Neural cell (in vitro differentiated cells): ENCODE data around the gene GRIK3. TPM values are rescaled to one million over a fixed set of nuclear protein-coding genes. Genes with fewer than 3 reads are reported as not detected.

Source experiments
- H2AFZ ChIP-seq: fragments of 200-600, 300-800 bp; sonication (generic), shearing (Covaris generic); 2 replicates; pipeline ENCODE4 v1.6.0; 2014; ENCODE audit warnings: low read depth, mild to moderate bottlenecking, antibody characterized with exemption, low read length, moderate library complexity
- H3F3A ChIP-seq: fragments of 200-600 bp; shearing (Covaris generic); 2 replicates; pipeline ENCODE4 v1.6.1; 2016; ENCODE audit warnings: mild to moderate bottlenecking, moderate library complexity, mixed read lengths, antibody characterized with exemption, low read length; ENCODE audit not compliant: insufficient read depth, poor library complexity, severe bottlenecking
- H3K27ac ChIP-seq: fragments of 200-600, 300-800 bp; sonication (generic), shearing (Covaris generic); 2 replicates; pipeline ENCODE4 v1.5.1; 2014; ENCODE audit warnings: mild to moderate bottlenecking, low read length, moderate library complexity
- H3K27me3 ChIP-seq: fragments of 300-800, 200-600 bp; sonication (generic), shearing (Covaris generic); 2 replicates; pipeline ENCODE4 v1.6.0; 2014; ENCODE audit warnings: mild to moderate bottlenecking, low read depth, low read length, moderate library complexity; ENCODE audit not compliant: insufficient read depth
- H3K36me3 ChIP-seq: fragments of 300-800, 200-600 bp; sonication (generic), shearing (Covaris generic); 2 replicates; pipeline ENCODE4 v1.5.1; 2014; ENCODE audit warnings: mild to moderate bottlenecking, antibody characterized with exemption, low read length, moderate library complexity; ENCODE audit not compliant: insufficient read depth
- H3K4me2 ChIP-seq: fragments of 300-800, 200-600 bp; sonication (generic), shearing (Covaris generic); 2 replicates; pipeline ENCODE4 v1.6.0; 2014; ENCODE audit warnings: mild to moderate bottlenecking, low read length
- H3K4me3 ChIP-seq: fragments of 300-800, 200-600 bp; sonication (generic), shearing (Covaris generic); 2 replicates; pipeline ENCODE4 v1.5.1; 2014; ENCODE audit warnings: mild to moderate bottlenecking, low read length, moderate library complexity
- H3K79me2 ChIP-seq: fragments of 200-600 bp; shearing (Covaris generic); replicated peaks from 2 replicates; pipeline ENCODE4 v1.6.0; 2014; ENCODE audit warnings: mild to moderate bottlenecking, low read length, moderate library complexity; ENCODE audit not compliant: insufficient read depth
- H3K9ac ChIP-seq: fragments of 300-800, 200-600 bp; sonication (generic), shearing (Covaris generic); 2 replicates; pipeline ENCODE4 v1.6.1; 2016; ENCODE audit warnings: mild to moderate bottlenecking, low read length, mixed read lengths
- H3K9me2 ChIP-seq: fragments of 200-600 bp; shearing (Covaris generic); 2 replicates; pipeline ENCODE4 v1.6.1; 2016; ENCODE audit warnings: mild to moderate bottlenecking, low read length, mixed read lengths; ENCODE audit not compliant: insufficient read depth
- H3K9me3 ChIP-seq: fragments of 200-600, 300-800 bp; sonication (generic), shearing (Covaris generic); 2 replicates; pipeline ENCODE4 v1.6.1; 2016; ENCODE audit warnings: mild to moderate bottlenecking, mixed run types, low read length, moderate library complexity, mixed read lengths
- H4K20me1 ChIP-seq: fragments of 200-600 bp; shearing (Covaris generic); 2 replicates; pipeline ENCODE4 v1.6.1; 2016; ENCODE audit warnings: mild to moderate bottlenecking, mixed run types; ENCODE audit not compliant: insufficient read depth
- EP300 ChIP-seq: fragments of 450-650 bp; conservative IDR thresholded peaks from 2 replicates; pipeline ENCODE4 v1.6.1; 2014; ENCODE audit warnings: antibody characterized with exemption, mild to moderate bottlenecking, moderate library complexity; ENCODE audit not compliant: poor library complexity, severe bottlenecking
- EZH2 ChIP-seq: fragments of 200-600, 300-800 bp; shearing (Covaris generic), sonication (generic); IDR thresholded peaks from 2 replicates; pipeline ENCODE4 v1.6.1; 2014; ENCODE audit warnings: antibody characterized with exemption, low read length, borderline replicate concordance, mild to moderate bottlenecking; ENCODE audit not compliant: insufficient read depth, poor library complexity, severe bottlenecking
- MXI1 ChIP-seq: fragments of 450-650 bp; conservative IDR thresholded peaks from 2 replicates; pipeline ENCODE4 v1.6.1; 2014; ENCODE audit warnings: antibody characterized with exemption, mild to moderate bottlenecking; ENCODE audit not compliant: poor library complexity, severe bottlenecking
- POLR2AphosphoS5 ChIP-seq: IDR thresholded peaks from 2 replicates; pipeline ENCODE4 v1.6.1; 2012
- RAD21 ChIP-seq: fragments of 450-650 bp; conservative IDR thresholded peaks from 2 replicates; pipeline ENCODE4 v1.6.1; 2014; ENCODE audit warnings: antibody characterized with exemption, mild to moderate bottlenecking, moderate library complexity
- SMC3 ChIP-seq: fragments of 450-650 bp; conservative IDR thresholded peaks from 2 replicates; pipeline ENCODE4 v1.6.1; 2014; ENCODE audit warnings: antibody characterized with exemption, mild to moderate bottlenecking, moderate library complexity; ENCODE audit not compliant: poor library complexity
- TAF1 ChIP-seq: IDR thresholded peaks from 2 replicates; pipeline ENCODE4 v1.6.1; 2012; ENCODE audit warnings: low read depth
- polyA plus RNA-seq: library from polyadenylated mRNA; depleted of rRNA; stranded (reverse); fragments of >200 nt; gene quantifications from 2 replicates; pipeline ENCODE4 v1.2.3, GENCODE V29; 2014
- TF ChIP-seq, protein P1 (sequence below): IDR thresholded peaks from 2 replicates; pipeline ENCODE4 v1.6.1; 2012; ENCODE audit warnings: borderline replicate concordance
- TF ChIP-seq, protein P2 (sequence below): fragments of 450-650 bp; IDR thresholded peaks from 2 replicates; pipeline ENCODE4 v1.5.1; 2014; ENCODE audit warnings: antibody characterized with exemption, mild to moderate bottlenecking, moderate library complexity; ENCODE audit not compliant: poor library complexity, severe bottlenecking

The GRIK3 gene
- polyA plus RNA-seq, 1 donor from 2014 or later: 5.0 TPM

DNA sequence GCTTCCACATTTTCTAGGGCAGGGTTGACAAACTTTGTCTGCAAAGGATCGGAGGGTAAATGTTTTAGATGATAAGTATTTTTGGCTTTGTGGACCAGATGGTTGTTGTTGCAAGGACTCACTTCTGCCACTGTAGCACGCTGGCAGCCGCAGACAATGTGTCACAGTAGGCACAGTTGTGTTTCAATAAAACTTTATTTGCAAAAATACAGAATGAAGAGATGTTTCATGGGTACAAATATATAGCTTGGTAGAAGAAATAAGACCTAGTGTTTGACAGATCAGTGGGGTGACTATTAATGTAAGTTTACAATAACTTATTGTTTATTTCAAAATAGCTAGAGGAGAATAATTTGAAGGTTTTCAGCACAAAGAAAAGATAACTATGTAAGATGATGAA is 127.8 kb downstream of the GRIK3 start:
- H3K4me2 ChIP-seq: no peak overlapping the region
- TF ChIP-seq EP300: no peak
- TF ChIP-seq, protein P1, sequence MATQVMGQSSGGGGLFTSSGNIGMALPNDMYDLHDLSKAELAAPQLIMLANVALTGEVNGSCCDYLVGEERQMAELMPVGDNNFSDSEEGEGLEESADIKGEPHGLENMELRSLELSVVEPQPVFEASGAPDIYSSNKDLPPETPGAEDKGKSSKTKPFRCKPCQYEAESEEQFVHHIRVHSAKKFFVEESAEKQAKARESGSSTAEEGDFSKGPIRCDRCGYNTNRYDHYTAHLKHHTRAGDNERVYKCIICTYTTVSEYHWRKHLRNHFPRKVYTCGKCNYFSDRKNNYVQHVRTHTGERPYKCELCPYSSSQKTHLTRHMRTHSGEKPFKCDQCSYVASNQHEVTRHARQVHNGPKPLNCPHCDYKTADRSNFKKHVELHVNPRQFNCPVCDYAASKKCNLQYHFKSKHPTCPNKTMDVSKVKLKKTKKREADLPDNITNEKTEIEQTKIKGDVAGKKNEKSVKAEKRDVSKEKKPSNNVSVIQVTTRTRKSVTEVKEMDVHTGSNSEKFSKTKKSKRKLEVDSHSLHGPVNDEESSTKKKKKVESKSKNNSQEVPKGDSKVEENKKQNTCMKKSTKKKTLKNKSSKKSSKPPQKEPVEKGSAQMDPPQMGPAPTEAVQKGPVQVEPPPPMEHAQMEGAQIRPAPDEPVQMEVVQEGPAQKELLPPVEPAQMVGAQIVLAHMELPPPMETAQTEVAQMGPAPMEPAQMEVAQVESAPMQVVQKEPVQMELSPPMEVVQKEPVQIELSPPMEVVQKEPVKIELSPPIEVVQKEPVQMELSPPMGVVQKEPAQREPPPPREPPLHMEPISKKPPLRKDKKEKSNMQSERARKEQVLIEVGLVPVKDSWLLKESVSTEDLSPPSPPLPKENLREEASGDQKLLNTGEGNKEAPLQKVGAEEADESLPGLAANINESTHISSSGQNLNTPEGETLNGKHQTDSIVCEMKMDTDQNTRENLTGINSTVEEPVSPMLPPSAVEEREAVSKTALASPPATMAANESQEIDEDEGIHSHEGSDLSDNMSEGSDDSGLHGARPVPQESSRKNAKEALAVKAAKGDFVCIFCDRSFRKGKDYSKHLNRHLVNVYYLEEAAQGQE: no peak
- TF ChIP-seq SMC3: no peak
- TF ChIP-seq, protein P2, sequence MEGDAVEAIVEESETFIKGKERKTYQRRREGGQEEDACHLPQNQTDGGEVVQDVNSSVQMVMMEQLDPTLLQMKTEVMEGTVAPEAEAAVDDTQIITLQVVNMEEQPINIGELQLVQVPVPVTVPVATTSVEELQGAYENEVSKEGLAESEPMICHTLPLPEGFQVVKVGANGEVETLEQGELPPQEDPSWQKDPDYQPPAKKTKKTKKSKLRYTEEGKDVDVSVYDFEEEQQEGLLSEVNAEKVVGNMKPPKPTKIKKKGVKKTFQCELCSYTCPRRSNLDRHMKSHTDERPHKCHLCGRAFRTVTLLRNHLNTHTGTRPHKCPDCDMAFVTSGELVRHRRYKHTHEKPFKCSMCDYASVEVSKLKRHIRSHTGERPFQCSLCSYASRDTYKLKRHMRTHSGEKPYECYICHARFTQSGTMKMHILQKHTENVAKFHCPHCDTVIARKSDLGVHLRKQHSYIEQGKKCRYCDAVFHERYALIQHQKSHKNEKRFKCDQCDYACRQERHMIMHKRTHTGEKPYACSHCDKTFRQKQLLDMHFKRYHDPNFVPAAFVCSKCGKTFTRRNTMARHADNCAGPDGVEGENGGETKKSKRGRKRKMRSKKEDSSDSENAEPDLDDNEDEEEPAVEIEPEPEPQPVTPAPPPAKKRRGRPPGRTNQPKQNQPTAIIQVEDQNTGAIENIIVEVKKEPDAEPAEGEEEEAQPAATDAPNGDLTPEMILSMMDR: no peak
- no peak for TF ChIP-seq RAD21
- TF ChIP-seq EZH2: no peak
- TF ChIP-seq POLR2AphosphoS5: no peak
- no peak for TF ChIP-seq TAF1
- TF ChIP-seq MXI1: no peak
- H3K79me2 ChIP-seq: no peaks in the 10 kb centered on the region

DNA sequence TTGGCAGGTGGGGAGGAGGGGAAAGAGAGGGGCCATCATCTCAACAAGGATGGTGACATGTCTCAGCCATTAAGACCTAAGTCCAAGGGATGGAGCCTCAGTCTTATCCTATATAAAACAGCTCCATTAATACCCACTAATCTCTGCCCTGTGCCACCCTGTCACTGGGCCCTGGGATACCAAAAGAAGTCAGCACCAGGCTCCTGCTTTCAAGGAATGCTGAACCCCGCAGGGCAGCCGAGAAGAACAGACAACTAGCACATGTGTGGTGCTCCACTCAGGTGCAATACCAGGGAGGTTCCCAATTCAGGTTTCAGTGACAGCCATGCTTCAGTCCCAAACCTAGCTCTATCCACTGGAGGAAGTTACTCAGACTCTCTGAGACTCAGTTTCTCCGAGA is 128.4 kb downstream of the GRIK3 start:
- Histone ChIP-seq H3K27me3 (no peaks in the 10 kb centered on the region), H3F3A (no peaks in the 10 kb centered on the region), H3K9ac (no peak overlapping the region), H3K79me2 (no peaks in the 10 kb centered on the region), H4K20me1 (no peaks in the 10 kb centered on the region), H3K4me2 (no peak overlapping the region), H2AFZ (no peak overlapping the region), H3K27ac (no peak overlapping the region), H3K9me3 (no peaks in the 10 kb centered on the region), H3K36me3 (no peaks in the 10 kb centered on the region), H3K9me2 (no peaks in the 10 kb centered on the region), H3K4me3 (no peak overlapping the region)
- TF ChIP-seq RAD21: no peak
- no peak for TF ChIP-seq EZH2
- TF ChIP-seq, protein P2: no peak
- no peak for TF ChIP-seq EP300
- no peak for TF ChIP-seq SMC3
- TF ChIP-seq TAF1: no peak
- no peak for TF ChIP-seq MXI1
- TF ChIP-seq, protein P1: no peak
- TF ChIP-seq POLR2AphosphoS5: no peak

More for the DNA sequence above, 127.8 kb downstream of the GRIK3 start:
- Histone ChIP-seq H4K20me1 (no peaks in the 10 kb centered on the region), H3K36me3 (no peaks in the 10 kb centered on the region), H3K9me2 (no peaks in the 10 kb centered on the region), H2AFZ (no peak overlapping the region), H3K27me3 (no peaks in the 10 kb centered on the region), H3K9ac (no peak overlapping the region), H3K9me3 (no peaks in the 10 kb centered on the region), H3F3A (no peaks in the 10 kb centered on the region), H3K4me3 (no peak overlapping the region), H3K27ac (no peak overlapping the region)
